Activated CD4-positive, alpha-beta T cell treated with anti-CD3 and anti-CD28 coated beads for 36 hours (primary cell): Measurements from ENCODE around the gene TBC1D4. TPM values are rescaled to one million over a fixed set of nuclear protein-coding genes. Genes with fewer than 3 reads are reported as not detected.

Source experiments
- ATAC-seq: fragments of 200-7000 bp; cut with Tn5 transposase; one replicate; pipeline ENCODE4 v1.10.0; 2021; ENCODE audit warnings: mild to moderate bottlenecking, moderate library complexity
- CTCF ChIA-PET: fragments of 350-600 bp; sonication (Branson Sonifier 250); formaldehyde crosslinking; loops from one replicate; lab custom pipeline; 2021; ENCODE audit warnings: antibody characterized with exemption; lab: Charles Lee
- POLR2A ChIA-PET: fragments of 350-600 bp; sonication (Branson Sonifier 250); formaldehyde crosslinking; loops from one replicate; lab custom pipeline; 2021; ENCODE audit warnings: antibody characterized with exemption, inconsistent platforms; lab: Charles Lee
- DNase-seq: peaks from one replicate; pipeline ENCODE4 v3.0.0-alpha.2; 2020
- H3K27ac Mint-ChIP-seq: one replicate; pipeline ENCODE4 v1.8.0; 2021; ENCODE audit warnings: mixed read lengths
- H3K27me3 Mint-ChIP-seq: one replicate; pipeline ENCODE4 v1.8.0; 2021; ENCODE audit warnings: mixed read lengths
- H3K36me3 Mint-ChIP-seq: one replicate; pipeline ENCODE4 v1.8.0; 2021; ENCODE audit warnings: low read depth, mixed read lengths
- H3K4me1 Mint-ChIP-seq: one replicate; pipeline ENCODE4 v1.8.0; 2021; ENCODE audit warnings: mixed read lengths
- H3K4me3 Mint-ChIP-seq: one replicate; pipeline ENCODE4 v1.8.0; 2021; ENCODE audit warnings: mild to moderate bottlenecking, moderate library complexity, mixed read lengths
- H3K9me3 Mint-ChIP-seq: one replicate; pipeline ENCODE4 v1.8.0; 2021; ENCODE audit warnings: low read depth, mixed read lengths
- intact Hi-C, 2 experiments: fragments of 100-400 bp; cut with DNase I in 1 of 2; cut with micrococcal nuclease in 1 of 2; formaldehyde crosslinking; loops; one replicate each; pipeline versions ENCODE4 v1.14.2 to v1.15.1; 2022 to 2024; cut with DNase I, micrococcal nuclease
- total RNA-seq, 2 experiments: library from RNA; stranded (reverse); gene quantifications; one replicate each; pipeline ENCODE4 v1.2.3, GENCODE V29; 2021

TBC1D4 gene
- total RNA-seq, 2 experiments from 2014 or later: 29.4 to 31.7 TPM

GRCh38 chr13:75368167-75368566 is 113.8 kb downstream of the TBC1D4 start:
- ATAC-seq (peak; percentile 30), DNase-seq (peak; percentile 23)
- intact Hi-C loops: loop anchor here in 1 of 2 experiments (5.0 kb wide), 5 partner anchors 169 to 1651 kb away; partner anchors contain the start of genes COMMD6, KLF12 and LMO7
- ChIA-PET CTCF (interaction anchor here (0.6 to 5.1 kb wide), 7 partner anchors 8 to 185 kb away, joined by 3 to 25 read pairs (median 4); partner anchors contain the start of gene TBC1D4), POLR2A (no interaction called here)
- Mint-ChIP-seq H3K4me1 (peaks cover 42% of the 10 kb centered on the region), H3K4me3 (no peak overlapping the region), H3K9me3 (no peaks in the 10 kb centered on the region), H3K27ac (no peak overlapping the region), H3K36me3 (no peaks in the 10 kb centered on the region), H3K27me3 (no peaks in the 10 kb centered on the region)

- H3K4me1 Mint-ChIP-seq: peaks cover 44% of the 10 kb centered on the region
- H3K4me3 Mint-ChIP-seq: peak overlapping the region; percentile 24
- POLR2A ChIA-PET: interaction anchor here (0.6 kb wide), 2 partner anchors 54 to 92 kb away, joined by 3 read pairs; no protein-coding TSS in a partner anchor
- DNase-seq (no peak), ATAC-seq (no peak)
- no peaks in the 10 kb centered on the region for H3K27me3 Mint-ChIP-seq
- intact Hi-C loops: loop anchor here in 1 of 2 experiments (1.0 to 5.0 kb wide), 8 partner anchors 18 to 1649 kb away; partner anchors contain the start of genes COMMD6, KLF12 and LMO7
- H3K36me3 Mint-ChIP-seq: no peaks in the 10 kb centered on the region
- H3K9me3 Mint-ChIP-seq: no peaks in the 10 kb centered on the region
- CTCF ChIA-PET: interaction anchor here (0.6 to 5.1 kb wide), 12 partner anchors 9 to 1491 kb away, joined by 3 to 25 read pairs (median 4); no protein-coding TSS in a partner anchor
- H3K27ac Mint-ChIP-seq: peak overlapping the region; percentile 79
These were observed 115.3 kb downstream of the TBC1D4 start for GRCh38 chr13:75366380-75367280.

GRCh38 chr13:75365724-75366173 is 116.2 kb downstream of the TBC1D4 start:
- ATAC-seq (peak; percentile 93), DNase-seq (peak; percentile 41)
- H3K27me3 Mint-ChIP-seq: no peaks in the 10 kb centered on the region
- ChIA-PET CTCF (interaction anchor here (0.8 to 5.1 kb wide), 6 partner anchors 9 to 146 kb away, joined by 3 to 25 read pairs (median 4); no protein-coding TSS in a partner anchor), POLR2A (interaction anchor here (0.6 to 1.1 kb wide), 3 partner anchors 40 to 93 kb away, joined by 3 to 5 read pairs (median 3); no protein-coding TSS in a partner anchor)
- H3K4me3 Mint-ChIP-seq: peak overlapping the region; percentile 24
- H3K27ac Mint-ChIP-seq: peak overlapping the region; percentile 79
- no peaks in the 10 kb centered on the region for H3K9me3 Mint-ChIP-seq
- H3K4me1 Mint-ChIP-seq: peaks cover 44% of the 10 kb centered on the region
- H3K36me3 Mint-ChIP-seq: no peaks in the 10 kb centered on the region
- intact Hi-C loops: loop anchor here (1.0 to 5.0 kb wide), 10 partner anchors 19 to 1648 kb away; partner anchors contain the start of genes COMMD6 (in 1 of the 2), KLF12 (in 1 of the 2) and LMO7 (in 1 of the 2)

GRCh38 chr13:75364131-75364713 is 117.7 kb downstream of the TBC1D4 start:
- ChIA-PET POLR2A (no interaction called here), CTCF (interaction anchor here (0.9 kb wide), 1 partner anchor 8 kb away, joined by 3 read pairs; no protein-coding TSS in a partner anchor)
- Mint-ChIP-seq H3K9me3 (no peaks in the 10 kb centered on the region), H3K27me3 (no peaks in the 10 kb centered on the region), H3K4me1 (peaks cover 44% of the 10 kb centered on the region), H3K4me3 (no peak overlapping the region), H3K27ac (no peak overlapping the region), H3K36me3 (no peaks in the 10 kb centered on the region)
- intact Hi-C loops: loop anchor here in 1 of 2 experiments (2.0 kb wide), 1 partner anchor 45 kb away; no protein-coding TSS in a partner anchor
- DNase-seq: no peak
- ATAC-seq: peak; percentile 36

GRCh38 chr13:75363371-75363770 is 118.6 kb downstream of the TBC1D4 start:
- peaks cover 42% of the 10 kb centered on the region for H3K4me1 Mint-ChIP-seq
- CTCF ChIA-PET: no interaction called here

GRCh38 chr13:75362026-75362425 is 119.9 kb downstream of the TBC1D4 start:
- Mint-ChIP-seq H3K36me3 (no peaks in the 10 kb centered on the region), H3K4me1 (peaks cover 43% of the 10 kb centered on the region), H3K4me3 (no peak overlapping the region), H3K9me3 (no peaks in the 10 kb centered on the region), H3K27ac (no peak overlapping the region), H3K27me3 (no peaks in the 10 kb centered on the region)
- ChIA-PET CTCF (no interaction called here), POLR2A (no interaction called here)
- intact Hi-C loops: no loop called here
- ATAC-seq (no peak), DNase-seq (no peak)

More at GRCh38 chr13:75363371-75363770, 118.6 kb downstream of the TBC1D4 start:
- POLR2A ChIA-PET: no interaction called here
- no peak overlapping the region for H3K4me3 Mint-ChIP-seq
- no peaks in the 10 kb centered on the region for H3K27me3 Mint-ChIP-seq
- peak overlapping the region; percentile 2 for H3K27ac Mint-ChIP-seq
- no peak for ATAC-seq
- intact Hi-C loops: no loop called here
- DNase-seq: peak; percentile 15
- no peaks in the 10 kb centered on the region for H3K9me3 Mint-ChIP-seq
- no peaks in the 10 kb centered on the region for H3K36me3 Mint-ChIP-seq

- H3K4me1 Mint-ChIP-seq: peaks cover 24% of the 10 kb centered on the region
- intact Hi-C loops: no loop called here
- ChIA-PET CTCF (interaction anchor here (0.8 to 1.4 kb wide), 2 partner anchors 48 to 1141 kb away, joined by 3 to 4 read pairs; no protein-coding TSS in a partner anchor), POLR2A (no interaction called here)
- DNase-seq (no peak), ATAC-seq (no peak)
- H3K27me3 Mint-ChIP-seq: no peaks in the 10 kb centered on the region
- H3K36me3 Mint-ChIP-seq: no peaks in the 10 kb centered on the region
- H3K9me3 Mint-ChIP-seq: no peaks in the 10 kb centered on the region
- H3K27ac Mint-ChIP-seq: no peak overlapping the region
- H3K4me3 Mint-ChIP-seq: no peak overlapping the region
These were observed 121.8 kb downstream of the TBC1D4 start for GRCh38 chr13:75360170-75360569.

GRCh38 chr13:75359266-75359665 is 122.7 kb downstream of the TBC1D4 start:
- intact Hi-C loops: no loop called here
- H3K4me3 Mint-ChIP-seq: no peak overlapping the region
- peaks cover 18% of the 10 kb centered on the region for H3K4me1 Mint-ChIP-seq
- CTCF ChIA-PET: interaction anchor here (1.0 to 1.2 kb wide), 2 partner anchors 13 to 49 kb away, joined by 3 to 4 read pairs; no protein-coding TSS in a partner anchor
- no peak for ATAC-seq
- no peak for DNase-seq
- H3K27ac Mint-ChIP-seq: no peak overlapping the region
- no peaks in the 10 kb centered on the region for H3K9me3 Mint-ChIP-seq
- POLR2A ChIA-PET: no interaction called here
- no peaks in the 10 kb centered on the region for H3K36me3 Mint-ChIP-seq
- H3K27me3 Mint-ChIP-seq: no peaks in the 10 kb centered on the region

GRCh38 chr13:75357576-75358289 is 124.2 kb downstream of the TBC1D4 start:
- no peaks in the 10 kb centered on the region for H3K9me3 Mint-ChIP-seq
- no peaks in the 10 kb centered on the region for H3K27me3 Mint-ChIP-seq
- intact Hi-C loops: no loop called here
- peak; percentile 74 for DNase-seq
- H3K27ac Mint-ChIP-seq: no peak overlapping the region
- ChIA-PET POLR2A (interaction anchor here (0.9 kb wide), 1 partner anchor 31 kb away, joined by 3 read pairs; no protein-coding TSS in a partner anchor), CTCF (interaction anchor here (0.5 to 1.9 kb wide), 14 partner anchors 8 to 479 kb away, joined by 3 to 19 read pairs (median 4); no protein-coding TSS in a partner anchor)
- peaks cover 5% of the 10 kb centered on the region for H3K4me1 Mint-ChIP-seq
- no peak overlapping the region for H3K4me3 Mint-ChIP-seq
- H3K36me3 Mint-ChIP-seq: no peaks in the 10 kb centered on the region
- ATAC-seq: peak; percentile 99

- Mint-ChIP-seq H3K27ac (no peak overlapping the region), H3K4me1 (peaks cover 5% of the 10 kb centered on the region), H3K9me3 (no peaks in the 10 kb centered on the region), H3K36me3 (no peaks in the 10 kb centered on the region), H3K4me3 (no peak overlapping the region), H3K27me3 (no peaks in the 10 kb centered on the region)
- intact Hi-C loops: no loop called here
- POLR2A ChIA-PET: no interaction called here
- no peak for DNase-seq
- no peak for ATAC-seq
- CTCF ChIA-PET: interaction anchor here (0.7 to 1.0 kb wide), 2 partner anchors 9 to 43 kb away, joined by 3 read pairs; no protein-coding TSS in a partner anchor
These were observed 125.5 kb downstream of the TBC1D4 start for GRCh38 chr13:75356421-75356820.
